GM21390 (cell line): ENCODE data around the gene SPEF1.

ENCODE experiments used
- ATAC-seq: cut with Tn5 transposase; IDR thresholded peaks from one replicate; pipeline ENCODE4 v1.9.1; 2021; ENCODE audit not compliant: unreplicated experiment

Gene SPEF1

GRCh38 chr20:3733119-3733995 is 47.9 kb downstream of the SPEF1 start:
- no peak for ATAC-seq

- no peak for ATAC-seq
These were observed 48.7 kb downstream of the SPEF1 start, which contains the start of gene HSPA12B for GRCh38 chr20:3732327-3733118. TSS of gene HSPA12B (plus strand) at chr20:3732685. CDS start at chr20:3738675, 5,990 bp downstream.

- ATAC-seq, result no peak
These were observed 49.3 kb downstream of the SPEF1 start for GRCh38 chr20:3731944-3732326.

GRCh38 chr20:3730803-3731672 is 50.2 kb downstream of the SPEF1 start:
- no peak for ATAC-seq

GRCh38 chr20:3729811-3730540 is 51.3 kb downstream of the SPEF1 start:
- no peak for ATAC-seq

DNA sequence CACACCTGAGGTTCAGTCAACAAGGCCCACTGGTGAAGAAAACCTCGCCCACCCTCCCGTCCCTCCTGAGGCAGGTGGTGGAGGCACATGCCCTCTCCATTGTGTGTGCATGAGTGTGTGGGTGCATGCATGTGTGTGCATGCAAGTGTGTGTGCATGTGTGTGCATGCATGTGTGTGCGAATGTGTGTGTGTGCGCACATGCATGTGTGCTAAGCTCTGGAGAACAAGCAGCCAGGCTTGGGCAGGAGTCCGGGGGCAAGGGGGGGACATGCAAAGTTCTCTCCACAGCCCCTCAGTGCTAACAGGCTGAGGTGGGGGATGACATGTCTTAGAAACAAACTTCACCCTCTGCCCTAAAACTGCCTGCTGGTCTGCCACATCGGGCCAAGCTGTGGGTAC is 51.9 kb downstream of the SPEF1 start:
- ATAC-seq, result no peak

- ATAC-seq, result no peak
These were observed 52.4 kb downstream of the SPEF1 start for GRCh38 chr20:3728876-3729275.

DNA sequence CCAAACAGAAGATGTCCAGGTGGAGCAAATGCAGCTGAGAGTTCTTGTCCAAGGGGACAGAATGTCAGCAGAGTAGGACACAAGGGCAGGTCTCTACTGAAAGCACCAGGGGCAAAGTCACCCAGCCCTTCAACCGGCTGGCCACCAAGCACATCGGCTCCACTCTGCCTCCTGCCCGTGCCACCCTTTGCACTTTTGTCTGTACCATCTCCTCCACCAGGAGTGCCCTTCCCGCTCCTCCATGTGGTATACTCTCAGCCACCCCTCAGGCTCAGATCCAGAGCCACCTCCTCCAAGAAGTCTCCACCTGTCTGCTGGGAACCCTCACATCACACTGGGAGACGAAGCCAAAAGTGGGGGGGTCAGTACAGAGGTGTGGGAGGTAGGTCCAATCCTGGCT is 52.9 kb downstream of the SPEF1 start:
- ATAC-seq, result no peak
